ENCODE results near the gene CRYBG1.

The CRYBG1 gene

DNA sequence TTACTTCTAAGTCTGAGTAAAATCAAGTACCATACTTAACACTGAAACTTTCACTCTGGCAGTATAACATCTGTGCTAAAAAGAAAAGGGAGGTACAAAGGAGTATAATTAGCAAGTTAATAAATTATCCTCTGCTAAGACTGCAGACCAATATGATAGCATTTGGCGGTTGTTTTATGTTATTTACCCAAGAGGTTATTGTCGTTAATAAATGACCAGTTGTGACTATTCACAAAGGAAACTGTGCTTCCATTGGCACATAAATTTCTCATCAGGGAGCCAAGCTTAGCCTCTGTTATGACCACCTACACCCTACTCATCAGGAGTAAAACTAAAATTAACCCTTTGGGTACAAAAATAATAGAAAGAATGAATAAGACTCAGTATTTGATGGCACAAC, 86.5 kb downstream of the CRYBG1 start:
- H3K27ac ChIP-seq, result no peak overlapping the region
- POLR2A ChIA-PET (ENCODE audit: low non-redundant PET), result no interaction called here
- DNase-seq (ENCODE audit: low spot score), result no peak
- TF ChIP-seq, protein P1, sequence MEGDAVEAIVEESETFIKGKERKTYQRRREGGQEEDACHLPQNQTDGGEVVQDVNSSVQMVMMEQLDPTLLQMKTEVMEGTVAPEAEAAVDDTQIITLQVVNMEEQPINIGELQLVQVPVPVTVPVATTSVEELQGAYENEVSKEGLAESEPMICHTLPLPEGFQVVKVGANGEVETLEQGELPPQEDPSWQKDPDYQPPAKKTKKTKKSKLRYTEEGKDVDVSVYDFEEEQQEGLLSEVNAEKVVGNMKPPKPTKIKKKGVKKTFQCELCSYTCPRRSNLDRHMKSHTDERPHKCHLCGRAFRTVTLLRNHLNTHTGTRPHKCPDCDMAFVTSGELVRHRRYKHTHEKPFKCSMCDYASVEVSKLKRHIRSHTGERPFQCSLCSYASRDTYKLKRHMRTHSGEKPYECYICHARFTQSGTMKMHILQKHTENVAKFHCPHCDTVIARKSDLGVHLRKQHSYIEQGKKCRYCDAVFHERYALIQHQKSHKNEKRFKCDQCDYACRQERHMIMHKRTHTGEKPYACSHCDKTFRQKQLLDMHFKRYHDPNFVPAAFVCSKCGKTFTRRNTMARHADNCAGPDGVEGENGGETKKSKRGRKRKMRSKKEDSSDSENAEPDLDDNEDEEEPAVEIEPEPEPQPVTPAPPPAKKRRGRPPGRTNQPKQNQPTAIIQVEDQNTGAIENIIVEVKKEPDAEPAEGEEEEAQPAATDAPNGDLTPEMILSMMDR (conservative IDR thresholded peaks at IDR 0.05; ENCODE audit: low read depth), result no peak
- CTCF ChIA-PET, result interaction anchor here (0.6 to 1.5 kb wide), 2 partner anchors 120 to 396 kb away, joined by 3 read pairs; no protein-coding TSS in a partner anchor

DNA sequence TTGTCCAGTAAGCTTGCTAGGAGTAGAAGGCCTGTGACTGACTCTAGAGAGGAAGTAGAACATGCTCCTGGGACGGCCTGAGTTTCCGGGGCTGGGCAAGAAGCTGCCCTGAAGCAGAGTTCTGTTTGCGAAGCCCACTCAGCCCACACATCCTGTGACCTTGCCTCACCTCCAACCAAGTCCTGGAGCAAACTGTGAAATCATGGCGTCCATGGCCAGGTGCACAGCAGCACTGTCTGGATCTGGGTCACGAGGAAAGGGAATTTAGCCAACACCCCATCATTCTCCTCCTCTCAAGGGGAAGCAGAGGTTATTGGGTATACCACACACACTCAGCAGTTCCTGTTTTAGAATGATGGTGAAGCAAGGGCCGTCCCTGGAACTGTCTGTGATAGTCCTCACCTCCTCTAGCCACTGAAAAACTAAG, 87.5 kb downstream of the CRYBG1 start:
- POLR2A ChIA-PET (ENCODE audit: low non-redundant PET), result no interaction called here
- CTCF ChIA-PET, result no interaction called here
- no peak for DNase-seq (ENCODE audit: low spot score)
- TF ChIP-seq, protein P1 (conservative IDR thresholded peaks at IDR 0.05; ENCODE audit: low read depth), result no peak
- H3K27ac ChIP-seq, result no peak overlapping the region

DNA sequence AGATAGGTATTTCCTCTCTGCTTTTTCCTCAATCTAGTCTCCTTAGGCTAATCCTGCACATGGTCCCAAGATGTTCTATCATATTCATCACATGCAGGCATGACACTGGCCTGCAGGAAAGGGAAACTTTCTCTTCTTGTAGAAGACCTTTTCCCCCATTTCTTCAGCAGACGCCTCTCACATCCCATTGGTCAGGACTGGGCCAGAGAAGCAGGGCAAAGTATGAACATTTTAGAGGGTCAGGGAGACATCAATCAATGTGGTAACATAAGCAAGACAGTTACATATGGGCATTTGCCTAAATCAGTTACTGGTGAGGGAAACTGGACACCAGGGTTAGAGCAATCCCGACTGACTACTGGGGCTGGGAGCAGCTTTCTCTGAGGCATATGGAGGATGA, 90.1 kb downstream of the CRYBG1 start:
- ChIA-PET CTCF (no interaction called here), POLR2A (ENCODE audit: low non-redundant PET) (no interaction called here)
- DNase-seq (ENCODE audit: low spot score), result no peak
- H3K27ac ChIP-seq, result no peak overlapping the region
- TF ChIP-seq, protein P1 (conservative IDR thresholded peaks at IDR 0.05; ENCODE audit: low read depth), result no peak

DNA sequence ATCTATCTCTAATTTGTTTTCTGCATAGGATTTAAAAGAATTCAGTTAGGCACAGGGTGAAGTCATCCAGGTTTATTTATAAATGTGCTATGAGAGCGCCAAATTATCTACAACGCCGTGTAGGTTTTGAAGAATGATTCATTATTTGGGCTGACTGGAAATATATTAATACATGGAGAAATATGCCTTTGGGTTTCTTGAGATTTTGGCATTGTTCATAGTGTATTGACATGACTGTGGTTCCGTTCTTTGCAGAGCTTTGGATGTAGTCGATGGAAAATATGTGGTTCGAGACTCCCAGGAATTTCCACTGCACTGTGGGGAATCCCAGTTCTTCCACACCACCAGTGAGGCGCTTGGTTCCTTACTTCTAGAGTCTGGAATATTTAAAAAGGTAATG, 90.9 kb downstream of the CRYBG1 start:
- POLR2A ChIA-PET (ENCODE audit: low non-redundant PET), result no interaction called here
- CTCF ChIA-PET, result interaction anchor here (0.6 kb wide), 1 partner anchor 22 kb away, joined by 3 read pairs; no protein-coding TSS in a partner anchor

DNA sequence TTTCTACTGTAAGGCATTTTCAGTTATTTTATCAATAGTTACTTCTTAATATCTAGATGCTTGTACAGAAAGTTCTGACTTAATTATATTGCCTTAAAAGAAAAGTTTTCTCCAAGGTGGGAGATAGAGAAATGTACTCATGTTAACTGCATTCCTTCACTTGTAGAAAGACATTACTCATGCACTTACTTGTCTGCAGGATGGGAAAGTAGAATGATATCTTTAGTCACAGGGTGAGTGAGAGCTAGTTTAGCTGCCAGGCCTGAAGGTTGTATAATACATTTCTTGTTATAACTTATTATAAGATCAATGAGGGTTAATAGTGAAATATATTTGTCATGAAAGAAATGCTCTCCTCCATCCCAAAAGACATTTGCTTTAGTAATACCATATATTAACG, 92.1 kb downstream of the CRYBG1 start:
- TF ChIP-seq, protein P1 (conservative IDR thresholded peaks at IDR 0.05; ENCODE audit: low read depth), result no peak
- POLR2A ChIA-PET (ENCODE audit: low non-redundant PET), result no interaction called here
- peak; percentile 28 for DNase-seq (ENCODE audit: low spot score)
- H3K27ac ChIP-seq, result no peak overlapping the region
- CTCF ChIA-PET, result interaction anchor here (1.6 kb wide), 1 partner anchor 114 kb away, joined by 4 read pairs; no protein-coding TSS in a partner anchor

More for the DNA sequence above, 90.9 kb downstream of the CRYBG1 start:
- no peak for DNase-seq (ENCODE audit: low spot score)
- TF ChIP-seq, protein P1 (conservative IDR thresholded peaks at IDR 0.05; ENCODE audit: low read depth), result no peak
- no peak overlapping the region for H3K27ac ChIP-seq

DNA sequence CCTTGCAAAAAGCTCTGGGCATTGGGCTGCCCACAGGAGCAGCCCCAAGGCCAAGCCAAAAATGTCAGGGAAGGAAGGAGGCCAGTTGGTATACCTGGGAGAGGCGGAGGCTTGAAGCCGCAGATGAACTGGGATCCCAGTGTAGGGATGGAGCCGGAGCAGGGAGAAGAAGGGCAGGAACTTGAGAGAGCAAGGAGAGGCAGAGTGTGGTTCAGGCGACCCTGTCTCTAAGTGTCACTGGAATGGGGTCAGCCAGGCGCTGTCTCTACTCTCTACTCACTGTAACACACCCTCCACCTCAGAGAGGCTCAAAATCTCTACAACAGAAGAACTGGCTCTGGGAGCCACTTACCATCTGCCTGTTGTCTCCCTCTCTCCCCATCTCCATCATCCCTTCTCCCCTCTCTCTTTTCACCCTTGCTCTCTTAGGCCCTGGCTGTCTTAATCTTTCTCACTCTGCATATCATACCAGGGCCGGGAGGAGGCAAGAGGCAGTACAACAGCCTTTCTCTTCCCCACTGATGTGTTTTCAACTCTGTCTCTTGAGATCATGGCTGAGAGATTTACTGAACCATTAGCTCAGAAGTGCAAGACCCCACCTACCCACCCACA, 93.3 kb downstream of the CRYBG1 start:
- H3K27ac ChIP-seq, result no peak overlapping the region
- ChIA-PET POLR2A (ENCODE audit: low non-redundant PET) (no interaction called here), CTCF (no interaction called here)
- TF ChIP-seq, protein P1 (conservative IDR thresholded peaks at IDR 0.05; ENCODE audit: low read depth), result no peak
- DNase-seq (ENCODE audit: low spot score), result no peak

Data from RWPE1 (cell line).